ENCODE measurements around the gene PKNOX2.

DNA sequence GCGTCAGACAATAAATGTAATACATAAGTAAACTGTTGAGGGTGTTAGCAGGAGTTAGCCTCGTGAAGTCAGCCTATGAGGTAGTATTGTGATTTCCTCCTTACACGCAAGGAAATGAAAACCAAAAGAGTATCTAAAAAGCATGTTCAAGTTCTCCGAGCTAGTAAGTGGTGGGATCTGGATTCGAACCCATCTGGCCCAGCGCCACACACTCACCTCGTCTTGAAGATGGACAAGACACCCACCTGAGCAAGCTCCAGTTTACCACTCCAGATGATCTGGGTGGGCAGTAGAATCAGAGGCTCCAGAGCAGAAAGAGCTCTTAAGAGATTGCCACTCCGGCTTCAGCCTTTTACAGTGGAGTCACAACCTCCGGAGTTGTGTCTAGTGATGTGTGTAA lies 140.3 kb downstream of the PKNOX2 start:
- TF ChIP-seq, protein P1, sequence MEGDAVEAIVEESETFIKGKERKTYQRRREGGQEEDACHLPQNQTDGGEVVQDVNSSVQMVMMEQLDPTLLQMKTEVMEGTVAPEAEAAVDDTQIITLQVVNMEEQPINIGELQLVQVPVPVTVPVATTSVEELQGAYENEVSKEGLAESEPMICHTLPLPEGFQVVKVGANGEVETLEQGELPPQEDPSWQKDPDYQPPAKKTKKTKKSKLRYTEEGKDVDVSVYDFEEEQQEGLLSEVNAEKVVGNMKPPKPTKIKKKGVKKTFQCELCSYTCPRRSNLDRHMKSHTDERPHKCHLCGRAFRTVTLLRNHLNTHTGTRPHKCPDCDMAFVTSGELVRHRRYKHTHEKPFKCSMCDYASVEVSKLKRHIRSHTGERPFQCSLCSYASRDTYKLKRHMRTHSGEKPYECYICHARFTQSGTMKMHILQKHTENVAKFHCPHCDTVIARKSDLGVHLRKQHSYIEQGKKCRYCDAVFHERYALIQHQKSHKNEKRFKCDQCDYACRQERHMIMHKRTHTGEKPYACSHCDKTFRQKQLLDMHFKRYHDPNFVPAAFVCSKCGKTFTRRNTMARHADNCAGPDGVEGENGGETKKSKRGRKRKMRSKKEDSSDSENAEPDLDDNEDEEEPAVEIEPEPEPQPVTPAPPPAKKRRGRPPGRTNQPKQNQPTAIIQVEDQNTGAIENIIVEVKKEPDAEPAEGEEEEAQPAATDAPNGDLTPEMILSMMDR (IDR thresholded peaks at IDR 0.05): no peak
- TF ChIP-seq POLR2A (IDR thresholded peaks at IDR 0.05): no peak
- TF ChIP-seq EP300 (IDR thresholded peaks at IDR 0.05): no peak
- TF ChIP-seq POLR2AphosphoS5 (IDR thresholded peaks at IDR 0.05): no peak

Measured in sigmoid colon (tissue), 4 donors.